GM12892 (cell line): ENCODE measurements around the gene NUP98.

ENCODE experiments used
- DNase-seq: peaks from one replicate; pipeline ENCODE4 v3.0.0; 2011; ENCODE audit not compliant: insufficient read length
- FAIRE-seq: peaks from 2 replicates; lab custom pipeline; 2011; peaks lifted over from hg19 to GRCh38; lab: Jason Lieb, UNC
- POLR2A ChIP-seq: IDR thresholded peaks from 2 replicates; pipeline ENCODE4 v1.6.1; 2011; ENCODE audit warnings: low read depth, low read length, control low read depth
- POLR2AphosphoS5 ChIP-seq: IDR thresholded peaks from 2 replicates; pipeline ENCODE4 v1.6.1; 2011; ENCODE audit warnings: low read depth, low read length, control low read depth
- TAF1 ChIP-seq: IDR thresholded peaks from 2 replicates; pipeline ENCODE4 v1.6.1; 2011; ENCODE audit warnings: low read depth, mild to moderate bottlenecking, control low read depth, low read length, borderline replicate concordance

Gene NUP98

DNA sequence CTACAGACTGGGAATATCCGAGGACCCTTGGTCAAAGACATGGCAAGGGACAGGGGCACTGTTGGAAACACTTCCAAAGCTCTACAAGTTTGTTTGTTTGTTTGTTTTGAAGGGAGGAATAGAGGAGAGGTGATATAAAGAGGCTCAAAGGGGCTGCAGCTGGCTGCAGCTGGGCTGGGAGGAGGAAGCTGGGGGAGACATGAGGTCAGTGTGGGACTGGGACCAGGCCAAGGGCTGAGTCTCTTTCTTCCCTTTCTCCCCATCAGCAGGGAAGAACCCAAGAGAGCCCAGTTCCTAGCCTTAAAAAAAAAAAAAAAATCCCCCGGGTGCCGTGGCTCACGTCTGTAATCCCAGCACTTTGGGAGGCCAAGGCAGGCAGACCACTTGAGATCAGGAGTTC, 38.4 kb upstream of the NUP98 start:
- no peak for TF ChIP-seq POLR2AphosphoS5
- no peak for TF ChIP-seq TAF1
- no peak for TF ChIP-seq POLR2A
- no peak for DNase-seq
- FAIRE-seq, result no peak

DNA sequence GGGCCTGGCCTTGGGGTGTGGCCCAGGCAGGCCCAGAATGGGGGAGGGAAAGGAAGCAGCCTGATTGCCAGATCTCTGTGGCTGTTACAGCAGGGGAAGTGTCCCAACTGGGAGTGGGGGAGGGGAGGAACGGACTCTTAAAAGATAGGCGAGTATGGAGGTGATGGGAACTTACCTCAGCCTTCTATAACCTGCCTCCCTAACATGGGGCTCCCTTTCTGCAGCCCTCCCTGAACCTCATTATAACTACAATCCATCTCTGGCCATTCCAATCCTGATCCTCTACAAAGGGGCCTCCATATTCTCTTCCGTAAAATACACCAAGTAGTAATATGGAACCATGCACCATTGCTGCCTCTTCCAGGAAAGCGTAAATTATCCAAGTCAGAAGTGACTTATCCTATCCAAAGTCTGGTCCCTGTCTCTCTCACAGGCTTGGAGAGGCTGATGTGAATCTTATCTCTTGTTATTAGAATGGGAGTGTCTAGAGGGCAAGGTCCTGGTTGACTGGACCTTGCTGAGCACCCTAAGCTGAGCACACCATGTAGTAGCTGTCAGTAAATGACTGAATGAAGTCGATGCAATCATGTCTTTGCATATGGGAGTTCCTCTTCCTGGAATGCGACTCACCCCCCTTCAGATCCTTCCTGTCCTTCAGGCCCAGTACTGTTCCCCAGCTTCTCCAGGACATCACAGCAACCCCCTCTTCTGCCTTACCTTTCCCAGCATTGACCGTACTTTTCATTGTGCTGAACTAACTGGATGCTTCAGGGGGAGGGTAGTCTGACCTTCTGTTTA, 37.5 kb upstream of the NUP98 start:
- no peak for DNase-seq
- TF ChIP-seq TAF1 (no peak), POLR2AphosphoS5 (no peak), POLR2A (no peak)
- FAIRE-seq, result peak; percentile 40

DNA sequence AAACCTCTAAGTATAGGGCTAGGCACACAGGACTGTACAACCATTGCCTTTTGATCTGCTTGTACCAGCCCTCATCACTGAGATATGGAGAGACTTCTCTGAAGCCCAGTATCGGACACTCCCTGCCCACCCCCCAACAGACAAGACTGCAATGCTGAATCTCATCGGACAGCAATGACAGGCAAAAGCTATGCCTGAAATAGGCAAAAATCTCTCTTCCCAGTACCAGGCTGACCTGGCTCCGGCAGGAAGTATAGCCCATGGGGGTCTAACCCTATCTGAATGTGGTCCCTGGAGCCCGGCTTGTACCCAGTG, 37.0 kb upstream of the NUP98 start:
- no peak for TF ChIP-seq POLR2A
- TF ChIP-seq TAF1, result no peak
- TF ChIP-seq POLR2AphosphoS5, result no peak
- no peak for FAIRE-seq

DNA sequence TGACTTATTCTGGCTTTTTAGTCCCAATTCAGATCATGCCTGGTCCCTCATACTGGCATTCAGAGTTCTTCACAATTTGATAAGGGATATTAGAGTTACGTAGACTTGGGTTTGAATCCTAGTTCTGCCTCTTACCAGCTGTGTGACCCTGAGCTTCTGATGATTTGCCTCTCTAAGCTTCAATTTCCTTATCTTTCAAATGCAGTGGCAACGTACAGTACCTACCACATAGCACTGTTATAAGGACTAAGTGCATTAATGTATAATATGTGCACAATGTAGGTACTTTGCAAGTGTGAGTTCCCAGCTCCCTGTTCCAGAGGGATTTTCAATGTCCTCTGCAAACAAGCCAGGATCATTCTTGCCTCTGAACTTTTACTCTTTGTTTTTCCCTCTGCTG, 36.1 kb upstream of the NUP98 start:
- TF ChIP-seq POLR2AphosphoS5 (no peak), POLR2A (no peak), TAF1 (no peak)
- DNase-seq, result no peak
- no peak for FAIRE-seq

More for the DNA sequence above, 37.0 kb upstream of the NUP98 start:
- DNase-seq, result no peak

DNA sequence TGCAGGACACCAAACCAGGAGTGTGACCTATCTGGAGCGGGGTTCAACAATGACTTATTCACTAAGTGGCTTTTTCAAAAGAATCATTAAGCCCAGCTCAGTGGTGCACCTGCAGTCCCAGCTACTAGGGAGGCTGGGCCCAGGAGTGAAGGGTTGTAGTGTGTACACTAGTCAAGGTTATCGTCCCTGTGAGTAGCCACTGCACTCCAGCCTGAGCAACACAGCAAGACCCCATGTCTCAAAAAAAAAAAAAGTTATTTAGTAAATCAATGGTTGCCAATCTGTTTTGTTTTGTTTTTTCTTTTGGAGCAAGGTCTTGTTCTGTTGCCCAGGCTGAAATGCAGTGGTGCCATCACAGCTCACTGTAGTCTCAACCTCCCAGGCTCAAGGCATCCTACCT, 35.5 kb upstream of the NUP98 start:
- no peak for TF ChIP-seq POLR2A
- FAIRE-seq (no peak), DNase-seq (no peak)

DNA sequence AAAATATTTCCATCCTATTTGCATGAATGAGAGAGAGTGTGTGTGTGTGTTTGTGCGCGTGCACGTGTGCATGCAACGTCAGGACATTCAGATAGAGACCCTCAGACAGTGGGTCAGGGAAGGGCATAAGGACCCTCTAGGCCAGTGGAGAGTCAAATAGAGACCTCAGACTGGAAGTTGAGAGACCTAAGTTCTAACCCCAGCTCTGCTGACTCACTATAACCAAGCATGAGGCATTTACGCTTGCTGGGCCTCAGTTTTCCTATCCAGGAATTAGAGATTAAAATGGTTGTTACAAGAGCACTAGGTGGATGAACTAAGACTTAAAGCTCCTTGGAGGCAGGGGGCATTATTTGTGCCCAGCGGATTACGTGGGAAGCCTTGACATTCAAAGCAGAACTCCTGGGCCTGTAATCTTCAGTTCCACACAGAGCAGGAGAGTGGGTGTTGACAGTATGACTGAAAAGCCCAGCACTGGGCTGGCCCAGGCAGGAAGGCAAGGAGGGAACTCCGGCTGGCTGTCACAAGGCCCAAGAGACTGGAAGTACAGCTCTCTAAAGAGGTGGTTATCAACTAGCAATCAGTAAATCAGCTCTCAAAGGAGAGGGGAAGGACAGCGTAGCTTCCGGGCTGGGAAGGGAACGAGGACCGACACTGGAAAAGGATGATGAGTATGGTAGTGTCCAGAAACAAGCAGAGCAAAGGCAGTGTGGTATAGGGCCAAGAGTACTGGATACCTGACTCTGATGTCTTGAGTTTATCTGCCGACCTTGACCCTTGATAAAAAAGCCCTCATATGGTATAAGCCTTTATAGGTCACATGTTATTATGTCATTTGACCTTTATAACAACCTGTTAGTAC, 34.3 kb upstream of the NUP98 start:
- FAIRE-seq, result no peak
- TF ChIP-seq TAF1 (no peak), POLR2A (no peak), POLR2AphosphoS5 (no peak)
- DNase-seq, result no peak

DNA sequence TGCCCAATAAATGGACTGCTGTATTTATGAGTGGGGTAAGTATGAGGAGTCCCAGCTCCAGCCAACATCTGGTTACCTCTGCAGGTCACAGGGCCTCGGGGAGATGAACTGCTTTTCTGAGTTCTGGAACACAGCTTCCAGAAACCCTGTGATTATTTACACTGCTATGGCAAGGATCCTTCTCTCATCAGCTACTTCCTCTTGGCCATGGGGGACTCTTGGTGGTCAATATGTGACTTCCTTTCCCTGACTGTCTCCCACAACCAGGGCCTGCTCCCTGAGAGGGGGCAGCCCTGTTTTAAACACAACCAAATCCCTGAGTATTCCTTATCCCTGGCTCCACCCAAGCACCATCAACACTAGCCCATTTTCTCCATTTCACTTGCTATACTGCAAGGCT, 33.4 kb upstream of the NUP98 start:
- TF ChIP-seq POLR2A (no peak), TAF1 (no peak), POLR2AphosphoS5 (no peak)
- FAIRE-seq (no peak), DNase-seq (no peak)

DNA sequence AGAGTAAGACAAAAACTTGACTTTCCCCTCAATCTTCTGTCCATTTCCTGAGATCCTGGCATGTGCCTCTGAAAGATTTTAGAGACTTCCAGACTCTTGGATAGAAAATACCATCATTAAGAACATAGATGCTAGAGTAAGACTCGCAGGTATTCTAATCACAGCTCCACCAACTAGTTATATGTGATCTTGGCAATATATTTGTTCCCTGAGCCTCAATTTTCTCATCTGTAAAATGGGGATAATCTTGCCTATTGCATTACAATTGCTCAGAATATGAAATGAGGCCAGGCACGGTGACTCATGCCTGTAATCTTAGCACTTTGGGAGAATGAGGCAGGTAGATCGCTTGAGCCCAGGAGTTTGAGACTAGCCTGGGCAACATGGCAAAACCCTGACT, 32.7 kb upstream of the NUP98 start:
- TF ChIP-seq TAF1 (no peak), POLR2AphosphoS5 (no peak), POLR2A (no peak)
- DNase-seq, result no peak
- no peak for FAIRE-seq

DNA sequence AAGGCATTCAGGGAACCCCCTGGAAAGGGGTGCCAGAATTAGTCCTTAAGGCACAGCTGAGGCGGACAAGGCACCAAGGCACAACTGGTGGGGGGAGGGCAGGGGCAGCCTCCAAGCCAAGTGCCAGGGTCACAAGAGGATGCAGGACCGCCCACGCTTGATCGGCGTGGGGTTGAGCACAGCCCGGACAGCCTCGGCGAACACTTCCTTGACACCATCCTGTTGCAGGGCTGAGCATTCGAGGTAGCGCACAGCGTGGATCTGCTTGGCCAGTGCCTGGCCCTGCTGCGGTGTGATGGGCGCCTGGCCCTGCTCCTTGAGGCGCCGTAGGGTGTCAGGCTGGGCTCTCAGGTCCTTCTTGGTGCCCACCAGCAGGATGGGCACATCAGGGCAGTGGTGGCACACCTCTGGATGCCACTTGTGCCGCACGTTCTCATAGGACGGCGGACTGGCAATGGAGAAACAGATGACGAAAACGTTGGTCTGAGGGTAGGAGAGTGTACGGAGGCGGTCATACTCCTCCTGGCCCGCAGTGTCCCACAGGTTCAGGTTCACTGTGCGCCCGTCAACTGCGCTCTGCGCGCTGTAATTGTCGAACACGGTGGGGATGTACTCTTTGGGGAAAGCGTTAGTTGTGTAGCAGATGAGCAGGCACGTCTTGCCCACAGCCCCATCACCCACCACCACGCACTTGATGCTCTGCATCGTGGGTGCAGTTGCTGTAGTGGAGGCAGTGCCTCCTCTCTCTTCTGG, 30.3 kb upstream of the NUP98 start:
- FAIRE-seq (peak; percentile 9), DNase-seq (no peak)
- TF ChIP-seq TAF1, result no peak
- peak; percentile 49; the same call in 1 of the 2 replicates for TF ChIP-seq POLR2A
- TF ChIP-seq POLR2AphosphoS5, result peak; percentile 62

DNA sequence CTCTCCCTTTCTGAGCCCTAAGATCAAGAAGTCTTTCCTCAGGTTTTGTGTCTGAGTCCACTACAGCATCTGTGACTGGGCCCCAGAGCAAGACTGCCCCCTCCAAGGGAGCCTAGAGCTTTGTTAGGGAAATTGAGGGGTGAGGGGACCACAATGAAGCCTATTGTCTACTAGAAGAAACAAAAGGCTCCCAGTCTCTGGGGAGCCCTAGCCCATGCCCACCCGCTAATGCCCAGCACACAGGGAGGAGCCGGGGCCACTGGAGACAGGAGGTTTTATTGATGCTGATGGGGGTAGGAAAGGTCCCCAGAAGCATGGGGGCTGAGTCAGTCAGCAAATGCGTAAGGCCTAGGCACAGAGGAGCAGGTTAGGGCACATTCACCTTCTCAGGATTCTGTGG, 29.4 kb upstream of the NUP98 start:
- no peak for FAIRE-seq
- no peak for DNase-seq
- TF ChIP-seq POLR2A, result no peak
- TF ChIP-seq TAF1, result no peak
- TF ChIP-seq POLR2AphosphoS5, result no peak

DNA sequence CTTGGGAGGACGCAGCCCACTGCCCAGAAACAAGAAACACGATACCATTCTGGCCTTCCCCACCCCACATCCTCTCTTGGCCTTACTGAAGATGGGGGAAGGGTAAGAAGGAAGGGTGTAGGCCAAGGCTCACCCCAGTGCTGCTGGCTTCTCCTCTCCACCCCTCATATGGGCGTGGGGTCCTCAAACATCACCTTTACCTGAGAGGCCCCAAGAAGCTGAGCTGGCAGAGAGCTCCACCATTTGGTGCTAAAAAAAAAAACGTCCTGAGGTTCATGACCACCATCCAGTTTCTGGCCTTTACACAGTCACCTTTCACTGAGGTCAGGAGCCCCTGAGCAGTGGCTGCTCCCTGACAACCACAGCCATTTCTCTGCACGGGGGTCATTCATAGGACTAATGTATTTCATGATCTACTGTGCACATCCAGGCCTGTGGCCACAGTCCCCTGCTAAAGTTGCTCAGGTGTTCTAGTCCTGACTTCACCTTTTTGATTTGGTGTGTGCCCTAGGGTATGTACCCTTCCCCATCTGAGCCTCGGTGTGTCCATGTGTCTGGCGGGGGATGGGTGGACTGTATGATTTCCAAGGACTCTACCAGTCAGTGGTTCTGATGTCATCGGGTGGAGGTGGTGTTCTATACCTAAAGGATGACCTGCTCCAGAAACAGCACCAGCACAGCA, 28.3 kb upstream of the NUP98 start:
- no peak for TF ChIP-seq TAF1
- TF ChIP-seq POLR2A, result 0 out of 2 replicates have a peak, but pooled peaks have one; percentile 47
- TF ChIP-seq POLR2AphosphoS5, result peak; percentile 70
- DNase-seq (no peak), FAIRE-seq (peak; percentile 69)
